GM12864 (cell line): Measurements from ENCODE around the gene MYG1.
"Not testable (repeated sequence)": the region's sequence is repeated elsewhere in the genome, so short reads cannot be mapped to it uniquely, and the experiment has no call there.

ENCODE experiments used
- DNase-seq: peaks from one replicate; pipeline ENCODE4 v3.0.0-alpha.2; 2011; ENCODE audit warnings: low read depth
- H3K4me3 ChIP-seq: 2 replicates; pipeline ENCODE4 v1.5.1; 2011; ENCODE audit warnings: mild to moderate bottlenecking, low read depth, low read length, control low read depth
- TF ChIP-seq, protein P1 (sequence below): IDR thresholded peaks from 2 replicates; pipeline ENCODE4 v1.5.1; 2011; ENCODE audit warnings: low read depth, mild to moderate bottlenecking, moderate library complexity, low read length, control low read depth, inconsistent platforms; ENCODE audit errors: missing control alignments

MYG1 gene

DNA sequence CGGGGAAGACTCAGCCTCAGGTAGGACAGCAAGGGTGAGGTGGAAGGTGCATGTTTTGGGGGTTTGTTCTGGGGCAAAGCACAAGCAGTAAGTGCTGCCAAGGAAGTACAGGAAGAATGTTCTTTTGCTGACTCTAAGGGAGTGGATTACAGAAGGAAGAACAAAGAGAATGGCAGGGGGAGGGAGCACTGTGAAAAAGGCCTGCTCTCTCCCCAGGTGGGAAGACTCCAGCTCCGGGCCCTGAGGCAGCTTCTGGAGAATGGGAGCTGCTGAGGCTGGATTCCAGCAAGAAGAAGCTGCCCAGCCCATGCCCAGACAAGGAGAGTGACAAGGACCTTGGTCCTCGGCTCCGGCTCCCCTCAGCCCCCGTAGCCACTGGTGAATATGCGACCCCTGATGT is 11.2 kb upstream of the MYG1 start:
- no peak overlapping the region for H3K4me3 ChIP-seq
- TF ChIP-seq, protein P1, sequence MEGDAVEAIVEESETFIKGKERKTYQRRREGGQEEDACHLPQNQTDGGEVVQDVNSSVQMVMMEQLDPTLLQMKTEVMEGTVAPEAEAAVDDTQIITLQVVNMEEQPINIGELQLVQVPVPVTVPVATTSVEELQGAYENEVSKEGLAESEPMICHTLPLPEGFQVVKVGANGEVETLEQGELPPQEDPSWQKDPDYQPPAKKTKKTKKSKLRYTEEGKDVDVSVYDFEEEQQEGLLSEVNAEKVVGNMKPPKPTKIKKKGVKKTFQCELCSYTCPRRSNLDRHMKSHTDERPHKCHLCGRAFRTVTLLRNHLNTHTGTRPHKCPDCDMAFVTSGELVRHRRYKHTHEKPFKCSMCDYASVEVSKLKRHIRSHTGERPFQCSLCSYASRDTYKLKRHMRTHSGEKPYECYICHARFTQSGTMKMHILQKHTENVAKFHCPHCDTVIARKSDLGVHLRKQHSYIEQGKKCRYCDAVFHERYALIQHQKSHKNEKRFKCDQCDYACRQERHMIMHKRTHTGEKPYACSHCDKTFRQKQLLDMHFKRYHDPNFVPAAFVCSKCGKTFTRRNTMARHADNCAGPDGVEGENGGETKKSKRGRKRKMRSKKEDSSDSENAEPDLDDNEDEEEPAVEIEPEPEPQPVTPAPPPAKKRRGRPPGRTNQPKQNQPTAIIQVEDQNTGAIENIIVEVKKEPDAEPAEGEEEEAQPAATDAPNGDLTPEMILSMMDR = no peak
- no peak for DNase-seq

DNA sequence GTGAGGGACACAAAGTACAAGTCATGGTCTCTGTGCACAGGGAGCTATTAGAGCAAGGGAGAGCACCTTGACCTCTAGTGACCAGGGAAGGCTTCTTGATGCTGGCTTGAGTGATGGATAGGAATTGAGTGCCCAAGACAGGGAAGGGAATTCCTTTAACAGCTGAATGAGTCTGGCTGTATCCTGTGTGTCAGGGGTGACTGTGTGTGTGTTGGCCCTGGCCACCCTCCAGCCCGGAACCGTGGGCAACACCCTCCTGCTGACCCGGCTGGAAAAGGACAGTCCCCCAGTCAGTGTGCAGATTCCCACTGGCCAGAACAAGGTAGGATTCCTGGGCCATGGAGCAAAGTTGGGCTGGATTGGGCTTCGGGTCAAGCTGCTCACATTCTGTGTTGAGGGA is 9.6 kb upstream of the MYG1 start:
- TF ChIP-seq, protein P1 = no peak
- no peak for DNase-seq
- H3K4me3 ChIP-seq = no peak overlapping the region

DNA sequence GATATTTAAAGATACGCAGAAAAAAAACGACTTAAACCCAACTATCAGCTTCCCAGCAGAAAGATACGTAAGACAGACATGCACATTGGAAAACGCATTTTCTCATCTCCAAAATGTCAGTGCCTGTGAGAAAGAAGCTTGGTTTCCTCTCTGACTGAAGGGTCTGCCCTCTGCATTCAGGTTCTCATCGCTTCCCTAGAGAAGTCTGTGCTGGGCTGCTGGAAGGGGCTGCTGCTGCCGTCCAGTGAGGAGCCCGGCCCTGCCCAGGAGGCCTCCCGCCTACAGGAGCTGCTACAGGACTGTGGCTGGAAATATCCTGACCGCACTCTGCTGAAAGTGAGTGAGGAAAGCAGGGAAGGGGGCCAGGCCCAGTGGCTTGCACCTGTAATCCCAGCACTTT is 8.8 kb upstream of the MYG1 start:
- H3K4me3 ChIP-seq = no peak overlapping the region
- no peak for DNase-seq
- TF ChIP-seq, protein P1 = no peak

DNA sequence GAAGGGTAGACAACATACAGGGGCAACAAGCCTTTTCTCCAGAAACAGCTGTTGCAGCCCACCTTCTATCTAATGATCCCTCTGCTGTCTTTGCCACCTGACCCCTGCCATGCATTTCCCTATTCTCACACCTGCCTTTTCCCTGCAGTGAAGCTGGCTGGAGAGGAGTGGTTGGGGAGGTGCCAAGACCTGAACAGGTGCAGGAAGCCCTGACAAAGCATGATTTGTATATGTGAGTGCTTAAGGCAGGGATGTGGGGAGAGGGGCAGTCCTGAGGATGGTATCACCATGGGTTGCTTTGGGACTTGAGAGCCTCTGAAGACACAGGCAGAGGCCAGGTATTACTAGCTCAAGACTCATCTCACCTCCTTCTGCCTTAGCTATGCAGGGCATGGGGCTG is 7.1 kb upstream of the MYG1 start:
- TF ChIP-seq, protein P1 = no peak
- DNase-seq = no peak
- H3K4me3 ChIP-seq = no peak overlapping the region

DNA sequence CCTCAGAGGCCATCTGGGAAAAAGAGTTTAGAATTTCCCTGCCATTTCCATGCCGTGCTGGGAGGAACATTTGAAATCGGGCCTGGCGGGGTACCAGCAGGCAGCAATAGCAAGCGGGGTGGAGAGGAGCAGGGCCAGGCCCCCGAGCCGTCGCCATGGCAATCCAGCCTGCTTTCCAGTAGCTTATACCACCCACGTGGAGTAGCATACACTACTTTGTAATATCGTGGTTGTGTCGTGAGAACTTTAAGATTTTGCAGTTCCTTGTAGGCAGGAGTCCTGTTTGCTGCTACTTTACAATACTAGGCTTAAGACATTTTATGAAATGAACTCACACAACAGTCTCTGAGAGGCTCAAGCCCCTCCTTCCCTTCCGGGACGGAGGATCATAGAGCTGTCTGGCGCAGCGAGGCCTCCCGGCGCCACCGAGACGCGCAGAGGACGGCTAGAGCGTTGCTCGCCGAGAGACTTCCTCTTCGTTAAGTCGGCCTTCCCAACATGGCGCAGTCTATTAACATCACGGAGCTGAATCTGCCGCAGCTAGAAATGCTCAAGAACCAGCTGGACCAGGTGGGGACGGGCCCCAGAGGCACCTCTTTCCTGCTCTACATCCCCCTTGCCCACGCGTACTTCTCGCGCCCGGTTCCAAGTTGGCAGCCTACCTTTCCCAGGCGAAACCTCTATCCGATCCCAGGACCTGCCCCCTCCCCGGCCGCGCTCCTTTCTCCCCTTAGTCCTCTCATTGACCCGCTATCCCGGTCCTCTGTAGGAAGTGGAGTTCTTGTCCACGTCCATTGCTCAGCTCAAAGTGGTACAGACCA is 4.2 kb upstream of the MYG1 start, which contains the start of gene PFDN5:
Gene PFDN5, plus strand, starts transcription at position 473 of the 821 bp plus-strand sequence. Its CDS starts 26 bp downstream, at position 499.
- peak within 1 kb of the TSS; percentile 74 for H3K4me3 ChIP-seq
- TF ChIP-seq, protein P1 = no peak
- peak; percentile 77 for DNase-seq

GRCh38 chr12:53295891-53296219 is 3.6 kb upstream of the MYG1 start:
- peak overlapping the region; percentile 74 for H3K4me3 ChIP-seq
- DNase-seq = no peak
- TF ChIP-seq, protein P1 = no peak

DNA sequence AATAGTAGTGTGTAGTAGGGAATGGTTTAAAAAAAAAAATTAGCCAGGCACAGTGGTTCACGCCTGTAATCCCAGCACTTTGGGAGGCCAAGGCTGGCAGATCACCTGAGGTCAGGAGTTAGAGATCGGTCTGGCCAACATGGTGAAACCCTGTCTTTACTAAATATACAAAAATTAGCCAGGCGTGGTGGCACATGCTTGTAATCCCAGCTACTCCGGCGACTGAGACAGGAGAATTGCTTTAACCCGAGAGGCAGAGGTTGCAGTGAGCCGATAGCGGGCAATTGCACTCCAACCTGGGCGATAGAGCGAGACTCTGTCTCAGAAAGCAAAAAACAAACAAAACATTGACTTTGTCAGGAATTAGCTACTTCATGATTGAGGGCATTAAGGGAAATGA is 2.4 kb upstream of the MYG1 start:
- not testable (repeated sequence) for H3K4me3 ChIP-seq, DNase-seq
